GM12875 (cell line): Measurements from ENCODE around the gene LRSAM1.

Experiments
- H3K4me3 ChIP-seq: one replicate; pipeline ENCODE4 v1.5.1; 2011; ENCODE audit warnings: low read depth, low read length, control low read depth
- TF ChIP-seq, protein P1 (sequence below): IDR thresholded peaks from 2 replicates; pipeline ENCODE4 v1.5.1; 2011; ENCODE audit warnings: low read depth, mild to moderate bottlenecking, control low read depth, inconsistent platforms, low read length, moderate library complexity, borderline replicate concordance; ENCODE audit not compliant: insufficient read depth

LRSAM1 gene

DNA sequence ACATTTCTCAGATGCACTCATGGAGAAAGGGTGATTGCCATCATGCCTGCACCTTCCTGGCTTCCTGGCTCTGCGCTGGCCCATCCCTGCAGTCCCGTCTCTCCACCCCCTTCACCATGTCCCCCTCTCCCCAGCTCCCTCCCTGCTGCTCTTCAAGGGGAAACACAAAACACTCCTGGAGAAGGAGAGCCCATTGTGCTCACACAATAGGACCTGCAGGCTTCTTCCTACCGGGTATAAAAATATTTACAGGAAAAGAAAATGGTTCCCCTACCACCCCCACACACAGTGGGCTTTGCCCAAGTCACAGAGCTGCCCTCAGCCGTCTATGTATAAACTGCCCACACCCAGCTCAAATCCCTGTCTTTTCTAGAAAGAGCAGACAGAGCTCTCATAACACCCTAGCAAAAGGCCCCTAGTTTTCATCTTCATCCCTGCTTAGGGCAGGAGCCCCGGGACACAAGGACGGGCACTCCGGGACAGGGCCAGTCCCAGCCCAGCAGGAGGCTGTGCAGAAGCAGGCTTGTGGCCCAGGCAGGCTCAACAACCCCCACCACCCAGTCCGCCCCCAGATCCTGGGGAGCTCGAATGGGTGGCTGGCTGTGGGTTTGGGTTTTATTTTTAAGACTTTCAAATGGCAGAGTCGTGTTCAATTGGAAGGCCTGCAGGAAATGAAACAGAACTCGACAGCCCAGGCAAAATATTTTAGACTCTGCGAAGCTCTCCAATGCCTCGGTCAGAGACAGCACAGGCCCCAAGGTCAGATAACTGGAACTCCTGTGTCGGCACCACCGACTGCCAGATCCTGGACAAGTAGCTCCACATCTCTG is 77.3 kb downstream of the LRSAM1 start:
- H3K4me3 ChIP-seq = no peak overlapping the region
- TF ChIP-seq, protein P1, sequence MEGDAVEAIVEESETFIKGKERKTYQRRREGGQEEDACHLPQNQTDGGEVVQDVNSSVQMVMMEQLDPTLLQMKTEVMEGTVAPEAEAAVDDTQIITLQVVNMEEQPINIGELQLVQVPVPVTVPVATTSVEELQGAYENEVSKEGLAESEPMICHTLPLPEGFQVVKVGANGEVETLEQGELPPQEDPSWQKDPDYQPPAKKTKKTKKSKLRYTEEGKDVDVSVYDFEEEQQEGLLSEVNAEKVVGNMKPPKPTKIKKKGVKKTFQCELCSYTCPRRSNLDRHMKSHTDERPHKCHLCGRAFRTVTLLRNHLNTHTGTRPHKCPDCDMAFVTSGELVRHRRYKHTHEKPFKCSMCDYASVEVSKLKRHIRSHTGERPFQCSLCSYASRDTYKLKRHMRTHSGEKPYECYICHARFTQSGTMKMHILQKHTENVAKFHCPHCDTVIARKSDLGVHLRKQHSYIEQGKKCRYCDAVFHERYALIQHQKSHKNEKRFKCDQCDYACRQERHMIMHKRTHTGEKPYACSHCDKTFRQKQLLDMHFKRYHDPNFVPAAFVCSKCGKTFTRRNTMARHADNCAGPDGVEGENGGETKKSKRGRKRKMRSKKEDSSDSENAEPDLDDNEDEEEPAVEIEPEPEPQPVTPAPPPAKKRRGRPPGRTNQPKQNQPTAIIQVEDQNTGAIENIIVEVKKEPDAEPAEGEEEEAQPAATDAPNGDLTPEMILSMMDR = no peak

DNA sequence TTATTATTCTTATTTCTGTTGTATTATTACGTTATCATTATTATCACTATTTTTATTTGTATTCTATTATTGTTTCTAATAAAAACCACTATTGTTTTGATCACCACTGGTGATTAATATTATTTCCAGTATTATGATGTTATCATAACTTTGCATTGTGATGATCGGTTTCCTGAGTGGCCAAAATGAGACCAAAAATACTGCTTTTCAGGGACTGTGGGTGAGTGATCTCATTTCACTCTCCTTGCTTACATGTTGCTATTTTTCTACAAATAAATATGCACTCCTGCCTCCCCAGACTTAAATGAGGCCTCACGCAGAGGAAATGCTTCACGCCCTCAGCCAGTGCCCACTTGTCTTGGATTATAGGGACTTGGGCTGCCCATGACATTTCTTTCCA is 78.4 kb downstream of the LRSAM1 start:
- no peak overlapping the region for H3K4me3 ChIP-seq
- TF ChIP-seq, protein P1 = no peak

DNA sequence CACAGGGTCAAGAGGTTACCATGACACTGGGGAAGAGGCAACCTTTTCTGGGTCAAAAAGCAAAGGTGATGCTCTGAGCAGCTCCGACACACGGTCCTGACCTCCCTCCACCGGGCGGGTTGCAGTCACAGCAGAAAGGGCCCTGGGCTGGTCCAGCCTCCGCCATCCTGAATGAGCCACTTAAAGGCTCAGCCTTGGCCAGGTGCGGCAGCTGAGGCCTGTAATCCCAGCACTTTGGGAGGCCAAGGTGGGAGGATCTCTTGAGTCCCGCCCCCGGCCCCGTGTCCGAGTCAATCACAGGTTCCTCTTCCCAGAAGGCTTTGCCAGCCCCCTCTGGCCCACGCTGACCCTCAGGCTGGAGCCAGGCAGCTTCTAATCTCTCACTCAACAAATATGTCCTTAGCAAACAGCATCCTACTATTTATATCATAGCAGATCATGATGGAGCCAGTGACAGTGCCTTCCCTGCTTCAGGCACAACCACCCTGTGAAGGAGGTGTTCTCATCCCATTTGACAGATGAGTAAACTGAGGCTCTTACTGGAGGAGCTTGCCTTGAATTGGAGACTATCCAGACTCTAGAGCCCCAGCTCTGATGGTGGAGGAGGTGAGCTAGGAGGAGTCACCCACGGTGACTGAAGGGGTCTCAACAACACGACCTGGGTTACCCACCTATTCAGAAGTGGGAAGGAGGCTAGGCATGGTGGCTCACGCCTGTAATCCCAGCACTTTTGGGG is 79.1 kb downstream of the LRSAM1 start:
- TF ChIP-seq, protein P1 = no peak
- no peak overlapping the region for H3K4me3 ChIP-seq

DNA sequence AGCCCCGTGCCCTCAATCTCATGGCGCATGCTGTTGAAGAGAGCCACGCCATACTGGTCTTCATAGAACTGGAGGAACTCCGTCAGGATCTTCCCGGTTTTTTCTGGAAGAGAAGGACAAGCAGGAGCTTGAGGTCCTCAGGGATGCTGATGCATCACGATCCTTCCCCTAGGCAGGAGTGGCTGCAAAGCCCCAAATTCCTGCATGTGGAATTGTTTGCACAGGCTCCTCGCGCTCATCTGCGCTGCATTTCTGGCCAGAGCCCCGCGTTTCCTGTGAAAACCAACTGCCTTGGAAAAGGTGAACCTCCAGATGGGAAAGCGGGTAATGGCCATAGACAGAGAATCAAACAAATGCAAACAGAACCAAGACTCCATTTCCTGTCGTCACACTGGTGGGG is 80.4 kb downstream of the LRSAM1 start:
- TF ChIP-seq, protein P1 = no peak
- no peak overlapping the region for H3K4me3 ChIP-seq

DNA sequence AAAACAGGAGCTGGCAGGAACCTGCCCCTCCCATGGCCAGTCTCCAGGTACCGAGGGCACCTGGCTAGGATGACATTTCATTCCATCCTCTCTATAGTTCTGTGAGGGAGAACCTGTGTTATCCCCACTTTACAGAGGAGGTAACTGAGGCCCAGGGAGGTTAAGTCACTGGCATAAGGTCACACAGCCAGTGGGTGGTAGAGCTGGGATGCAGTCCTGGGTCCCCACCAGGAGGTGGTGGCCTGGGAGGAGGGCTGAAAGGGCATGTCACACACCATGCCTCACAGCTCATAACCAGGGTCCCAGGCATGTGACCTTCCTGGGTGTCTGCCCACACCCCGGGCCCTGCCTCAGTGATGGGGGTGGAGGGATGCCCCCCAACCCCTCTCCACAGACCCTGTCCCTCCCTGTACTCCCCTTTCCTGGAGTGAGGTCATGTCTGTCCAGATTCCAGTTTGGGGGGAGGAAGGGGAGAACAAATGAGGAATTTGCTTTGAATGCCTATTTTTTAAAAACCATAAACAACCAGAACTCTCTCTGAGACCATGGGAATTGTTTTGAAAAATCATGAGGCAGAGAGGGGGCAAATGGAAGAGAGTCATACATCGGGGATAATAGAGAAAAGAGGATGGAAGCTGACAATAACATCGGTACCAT is 83.1 kb downstream of the LRSAM1 start:
- TF ChIP-seq, protein P1 = no peak
- no peak overlapping the region for H3K4me3 ChIP-seq

DNA sequence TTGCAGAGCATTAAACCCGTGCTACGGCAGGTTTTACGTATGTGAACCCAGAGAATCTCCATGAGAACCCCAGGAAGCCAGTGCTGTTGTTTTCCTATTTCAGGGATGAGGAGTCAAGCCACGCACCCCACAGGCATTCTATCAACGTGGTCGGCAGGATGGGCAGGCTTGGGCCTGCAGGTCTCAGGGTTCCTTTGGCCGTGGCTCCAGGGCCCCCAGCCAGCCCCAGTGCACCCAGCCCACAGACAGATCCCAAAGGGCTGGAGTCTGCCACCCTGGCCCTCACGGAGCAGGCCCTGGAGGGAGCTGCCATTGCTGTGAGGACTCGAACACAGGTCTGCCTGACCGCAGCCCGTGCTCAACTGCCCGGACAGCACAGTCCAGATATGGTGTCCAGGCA is 83.6 kb downstream of the LRSAM1 start:
- TF ChIP-seq, protein P1 = no peak
- no peak overlapping the region for H3K4me3 ChIP-seq
